HepG2 (cell line): ENCODE measurements around the gene HIVEP2. TPM values are rescaled to one million over a fixed set of nuclear protein-coding genes. Genes with fewer than 3 reads are reported as not detected.

Source experiments
- ATAC-seq: fragments of 200-7000 bp; cut with Tn5 transposase; 3 replicates; pipeline ENCODE4 v1.9.1; 2020; ENCODE audit warnings: mild to moderate bottlenecking, moderate library complexity
- BruUV-seq: library from RNA; stranded (reverse); fragments of 400-500 nt; replicated peaks from 2 replicates; lab custom pipeline; 2021; lab: Mats Ljungman, UMichigan
- CTCF ChIA-PET: fragments of 300-600 bp; formaldehyde crosslinking; extraction: SDS; loops from one replicate; lab custom pipeline; 2021; ENCODE audit warnings: low total read pairs, inconsistent platforms, low intra/inter-chr PET ratio; lab: Yijun Ruan, JAX
- POLR2A ChIA-PET: fragments of 350-600 bp; sonication (Branson Sonifier 250); formaldehyde crosslinking; loops from one replicate; lab custom pipeline; 2020; ENCODE audit warnings: antibody characterized with exemption, inconsistent platforms; lab: Yijun Ruan, JAX
- DNase-seq: peaks from one replicate; pipeline ENCODE4 v3.0.0-alpha.2; 2015; ENCODE audit warnings: low spot score
- FAIRE-seq: peaks from 3 replicates; lab custom pipeline; 2011; peaks lifted over from hg19 to GRCh38; lab: Jason Lieb, UNC
- H2AFZ ChIP-seq: one replicate; pipeline ENCODE4 v1.6.1; 2011; ENCODE audit warnings: low read length, inconsistent platforms
- H3K27ac ChIP-seq: fragments of 300-600 bp; 3 replicates; pipeline ENCODE4 v1.8.0; 2011; ENCODE audit warnings: mixed run types, mild to moderate bottlenecking, mixed read lengths, low read length, inconsistent platforms; ENCODE audit not compliant: insufficient read depth; ENCODE audit errors: extremely low read length
- H3K27me3 ChIP-seq, 2 experiments: fragments of 200-600 bp in 1 of 2; 2 replicates in 1 of 2; 3 replicates in 1 of 2; pipeline versions ENCODE4 v1.6.0 to v1.8.0; 2011; ENCODE audit warnings: low read length in 2 of 2, mild to moderate bottlenecking in 2 of 2, moderate library complexity in 2 of 2, inconsistent platforms in 1 of 2; ENCODE audit not compliant: insufficient read depth in 2 of 2, control insufficient read depth in 1 of 2
- H3K36me3 ChIP-seq, 2 experiments: fragments of 200-600 bp in 1 of 2; replicated peaks in 1 of 2; 2 replicates in 1 of 2; 3 replicates in 1 of 2; pipeline versions ENCODE4 v1.5.1 to v1.8.0; 2011; ENCODE audit warnings: low read length in 2 of 2, inconsistent platforms in 1 of 2; ENCODE audit not compliant: insufficient read depth in 2 of 2, control insufficient read depth in 1 of 2
- H3K4me1 ChIP-seq: 2 replicates; pipeline ENCODE4 v1.5.1; 2012; ENCODE audit warnings: low read length, inconsistent platforms; ENCODE audit not compliant: insufficient read depth
- H3K4me2 ChIP-seq: 2 replicates; pipeline ENCODE4 v1.6.0; 2011; ENCODE audit warnings: low read depth, low read length, inconsistent platforms
- H3K4me3 ChIP-seq, 3 experiments: fragments of 200-600 bp in 1 of 3; sonication (generic), shearing (Covaris generic) in 1 of 3; replicated peaks in 1 of 3; 2 replicates each; pipeline ENCODE4 v1.5.1; 2011 to 2016; ENCODE audit warnings: low read length in 3 of 3, inconsistent platforms in 2 of 3, low read depth in 2 of 3, mild to moderate bottlenecking in 2 of 3, control low read depth in 1 of 3, mixed read lengths in 1 of 3; ENCODE audit not compliant: insufficient read depth in 1 of 3
- H3K79me2 ChIP-seq: one replicate; pipeline ENCODE4 v1.6.1; 2011; ENCODE audit warnings: low read length, inconsistent platforms; ENCODE audit not compliant: insufficient read depth
- H3K9ac ChIP-seq: 2 replicates; pipeline ENCODE4 v1.6.0; 2011; ENCODE audit warnings: mild to moderate bottlenecking, low read depth, low read length, inconsistent platforms; ENCODE audit not compliant: insufficient read depth
- H3K9me3 ChIP-seq: 2 replicates; pipeline ENCODE4 v1.5.1; 2012; ENCODE audit warnings: mild to moderate bottlenecking, low read length
- H4K20me1 ChIP-seq: 2 replicates; pipeline ENCODE4 v1.6.0; 2011; ENCODE audit warnings: inconsistent platforms, mild to moderate bottlenecking, low read length, moderate library complexity; ENCODE audit not compliant: insufficient read depth
- AHR ChIP-seq: IDR thresholded peaks from 2 replicates; pipeline ENCODE4 v1.6.1; 2018; ENCODE audit warnings: missing genetic modification reagents, missing compliant biosample characterization
- CBFB ChIP-seq: sonication (generic); formaldehyde crosslinking; IDR thresholded peaks from 2 replicates; pipeline ENCODE4 v1.4.0; 2020; ENCODE audit warnings: missing genetic modification reagents
- FOXA3 ChIP-seq: IDR thresholded peaks from 2 replicates; pipeline ENCODE4 v1.6.1; 2016; ENCODE audit warnings: missing genetic modification reagents, missing compliant biosample characterization
- IRF1 ChIP-seq: sonication (generic); formaldehyde crosslinking; IDR thresholded peaks from 2 replicates; pipeline ENCODE4 v1.4.0; 2020; ENCODE audit warnings: low read depth, mild to moderate bottlenecking, missing genetic modification reagents
- KAT2B ChIP-seq: fragments of 150-350 bp; IDR thresholded peaks from 2 replicates; pipeline ENCODE4 v1.6.1; 2014; ENCODE audit warnings: low read depth, low read length, borderline replicate concordance
- KLF15 ChIP-seq: sonication (generic); formaldehyde crosslinking; IDR thresholded peaks from 2 replicates; pipeline ENCODE4 v1.8.1; 2023; ENCODE audit warnings: borderline replicate concordance, mild to moderate bottlenecking, inconsistent platforms, missing genetic modification reagents, mixed read lengths
- MEIS1 ChIP-seq: sonication (generic); formaldehyde crosslinking; IDR thresholded peaks from 2 replicates; pipeline ENCODE4 v1.9.0; 2021; ENCODE audit warnings: mild to moderate bottlenecking, missing genetic modification reagents, moderate library complexity, borderline replicate concordance
- NR2F2 ChIP-seq: IDR thresholded peaks from 2 replicates; pipeline ENCODE4 v1.6.1; 2012; ENCODE audit warnings: low read depth, inconsistent platforms, borderline replicate concordance
- SMAD1 ChIP-seq: sonication (generic); formaldehyde crosslinking; IDR thresholded peaks from 2 replicates; pipeline ENCODE4 v1.4.0; 2020; ENCODE audit warnings: missing genetic modification reagents, low read depth, mild to moderate bottlenecking, borderline replicate concordance
- ZBTB4 ChIP-seq: sonication (generic); formaldehyde crosslinking; IDR thresholded peaks from 2 replicates; pipeline ENCODE4 v1.4.0; 2020; ENCODE audit warnings: missing genetic modification reagents, mild to moderate bottlenecking, borderline replicate concordance
- ZFY ChIP-seq: sonication (generic); formaldehyde crosslinking; IDR thresholded peaks from 2 replicates; pipeline ENCODE4 v1.4.0; 2020; ENCODE audit warnings: missing genetic modification reagents
- ZNF143 ChIP-seq: sonication (generic); formaldehyde crosslinking; IDR thresholded peaks from 2 replicates; pipeline ENCODE4 v1.4.0; 2020; ENCODE audit warnings: missing genetic modification reagents
- ZNF44 ChIP-seq: sonication (generic); formaldehyde crosslinking; IDR thresholded peaks from 2 replicates; pipeline ENCODE4 v1.5.1; 2020; ENCODE audit warnings: mild to moderate bottlenecking, missing genetic modification reagents
- ZNF446 ChIP-seq: sonication (generic); formaldehyde crosslinking; IDR thresholded peaks from 2 replicates; pipeline ENCODE4 v1.5.0; 2020; ENCODE audit warnings: mild to moderate bottlenecking, missing genetic modification reagents
- ZNF629 ChIP-seq: sonication (generic); formaldehyde crosslinking; conservative IDR thresholded peaks from 2 replicates; pipeline ENCODE4 v1.5.0; 2020; ENCODE audit warnings: missing genetic modification reagents
- ZNF766 ChIP-seq: sonication (generic); formaldehyde crosslinking; IDR thresholded peaks from 2 replicates; pipeline ENCODE4 v1.5.0; 2020; ENCODE audit warnings: missing genetic modification reagents, borderline replicate concordance
- WGBS: methylation state at CpG from one replicate; pipeline ENCODE4 v1.1.6; 2017; ENCODE audit warnings: low lambda C conversion rate; 5-methylcytosine and 5-hydroxymethylcytosine counted together
- in situ Hi-C: cut with HindIII; loops from 2 replicates; pipeline ENCODE4 v1.10.0; 2017; ENCODE audit warnings: low pct_unique_long_range_greater_than_20kb; ENCODE audit not compliant: extremely low pct_ligation_motif_present
- intact Hi-C: fragments of 100-400 bp; cut with micrococcal nuclease; formaldehyde crosslinking; loops from one replicate; pipeline ENCODE4 v1.10.0; 2022; ENCODE audit not compliant: unreplicated experiment
- polyA plus RNA-seq, 8 experiments: library from polyadenylated mRNA; depleted of rRNA in 3 of 8; stranded (reverse) in 7 of 8; unstranded in 1 of 8; fragments of >200 nt; fragmentation: Illumina TruSeq in 4 of 8; extraction: Trizol in 4 of 8; gene quantifications; 2 replicates each; pipeline versions ENCODE4 v1.2.1 to v1.2.3, GENCODE V29; 2011 to 2016; ENCODE audit warnings: low read depth in 4 of 8, missing spikeins in 1 of 8, mixed read lengths in 1 of 8; ENCODE audit not compliant: insufficient read depth in 1 of 8
- total RNA-seq, 5 experiments: library from RNA; depleted of rRNA; stranded (reverse); fragments of >200 nt; fragmentation: Illumina TruSeq; extraction: Trizol; gene quantifications; 2 replicates each; pipeline ENCODE4 v1.2.3, GENCODE V29; 2016; ENCODE audit warnings: low read depth in 1 of 5

The HIVEP2 gene
- total and polyA plus RNA-seq, 2 of the 13 experiments (the other 11 are each of a cell fraction or from before 2014, with no cell fraction given): 3.4 to 12.9 TPM

GRCh38 chr6:142861711-142862110 is 83.3 kb downstream of the HIVEP2 start:
- 93% methylated on average over 3 of the region's 3 CpGs for WGBS
- no peak overlapping the region for H2AFZ ChIP-seq
- no peaks in the 10 kb centered on the region for H3K9me3 ChIP-seq
- DNase-seq (no peak), ATAC-seq (no peak), FAIRE-seq (no peak)
- intact Hi-C loops (no loop called here), in situ Hi-C loops (no loop called here)
- no peak overlapping the region for H3K9ac ChIP-seq
- no peaks in the 10 kb centered on the region for H3K27me3 ChIP-seq
- 0 out of 2 replicates have a peak, but pooled peaks cover 4% of the 10 kb centered on the region for H4K20me1 ChIP-seq
- TF ChIP-seq ZFY (CRISPR knock-in tag): no peak
- ChIA-PET CTCF (no interaction called here), POLR2A (no interaction called here)
- H3K79me2 ChIP-seq: no peaks in the 10 kb centered on the region
- H3K36me3 ChIP-seq: no peaks in the 10 kb centered on the region
- no peak overlapping the region for H3K4me3 ChIP-seq
- no peak overlapping the region for H3K27ac ChIP-seq
- H3K4me2 ChIP-seq: no peak overlapping the region
- no TSS peak for BruUV-seq
- peaks cover 5% of the 10 kb centered on the region; the same call in 1 of the 2 replicates for H3K4me1 ChIP-seq

GRCh38 chr6:142860498-142860897 is 84.5 kb downstream of the HIVEP2 start:
- intact Hi-C loops: no loop called here
- Histone ChIP-seq H3K36me3 (no peaks in the 10 kb centered on the region), H4K20me1 (0 out of 2 replicates have a peak, but pooled peaks cover 4% of the 10 kb centered on the region), H3K9me3 (no peaks in the 10 kb centered on the region), H2AFZ (no peak overlapping the region), H3K79me2 (no peaks in the 10 kb centered on the region), H3K27ac (no peak overlapping the region), H3K4me3 (no peak overlapping the region), H3K9ac (no peak overlapping the region), H3K4me2 (no peak overlapping the region), H3K4me1 (no peaks in the 10 kb centered on the region), H3K27me3 (no peaks in the 10 kb centered on the region)
- CTCF ChIA-PET: no interaction called here
- ATAC-seq: no peak
- no TSS peak for BruUV-seq
- in situ Hi-C loops: no loop called here
- POLR2A ChIA-PET: no interaction called here
- 97% methylated on average over 6 of the region's 6 CpGs for WGBS
- no peak for FAIRE-seq
- no peak for DNase-seq
- TF ChIP-seq ZBTB4 (no peak), FOXA3 (CRISPR knock-in tag) (no peak), NR2F2 (no peak), ZNF143 (no peak), IRF1 (CRISPR knock-in tag) (no peak), ZNF766 (no peak), CBFB (CRISPR knock-in tag) (no peak), MEIS1 (no peak), ZNF629 (CRISPR knock-in tag) (no peak), AHR (CRISPR knock-in tag) (no peak), ZNF446 (CRISPR knock-in tag) (no peak), SMAD1 (no peak), KAT2B (no peak), ZNF44 (no peak), KLF15 (no peak)
